Measurements from ENCODE around the gene FRMPD3.
"Not testable (repeated sequence)": the region's sequence is repeated elsewhere in the genome, so short reads cannot be mapped to it uniquely, and the experiment has no call there.

Gene FRMPD3

DNA sequence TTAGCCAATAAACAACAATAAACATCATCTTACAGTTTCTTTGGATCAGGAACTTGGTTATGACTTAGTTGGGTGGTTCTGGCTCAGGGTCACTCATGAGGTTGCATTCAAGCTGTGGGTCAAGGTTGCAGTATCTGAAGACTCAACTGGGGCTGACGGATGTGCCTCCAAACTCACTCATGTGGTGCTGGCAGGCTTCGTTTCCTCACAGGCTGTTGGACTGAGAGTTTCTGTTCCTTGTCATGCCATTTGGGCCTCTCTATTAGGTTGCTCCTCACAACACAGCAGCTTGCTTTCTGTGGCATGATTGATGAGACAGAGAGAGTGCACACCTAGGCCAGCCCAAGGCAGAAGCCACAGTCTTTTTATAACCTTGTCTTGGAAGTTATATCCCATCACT is 20.7 kb downstream of the FRMPD3 start:
- TF ChIP-seq, protein P1, sequence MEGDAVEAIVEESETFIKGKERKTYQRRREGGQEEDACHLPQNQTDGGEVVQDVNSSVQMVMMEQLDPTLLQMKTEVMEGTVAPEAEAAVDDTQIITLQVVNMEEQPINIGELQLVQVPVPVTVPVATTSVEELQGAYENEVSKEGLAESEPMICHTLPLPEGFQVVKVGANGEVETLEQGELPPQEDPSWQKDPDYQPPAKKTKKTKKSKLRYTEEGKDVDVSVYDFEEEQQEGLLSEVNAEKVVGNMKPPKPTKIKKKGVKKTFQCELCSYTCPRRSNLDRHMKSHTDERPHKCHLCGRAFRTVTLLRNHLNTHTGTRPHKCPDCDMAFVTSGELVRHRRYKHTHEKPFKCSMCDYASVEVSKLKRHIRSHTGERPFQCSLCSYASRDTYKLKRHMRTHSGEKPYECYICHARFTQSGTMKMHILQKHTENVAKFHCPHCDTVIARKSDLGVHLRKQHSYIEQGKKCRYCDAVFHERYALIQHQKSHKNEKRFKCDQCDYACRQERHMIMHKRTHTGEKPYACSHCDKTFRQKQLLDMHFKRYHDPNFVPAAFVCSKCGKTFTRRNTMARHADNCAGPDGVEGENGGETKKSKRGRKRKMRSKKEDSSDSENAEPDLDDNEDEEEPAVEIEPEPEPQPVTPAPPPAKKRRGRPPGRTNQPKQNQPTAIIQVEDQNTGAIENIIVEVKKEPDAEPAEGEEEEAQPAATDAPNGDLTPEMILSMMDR (IDR thresholded peaks at IDR 0.05; ENCODE audit: low read depth, low read length, missing control alignments) = no peak
- in situ Hi-C loops (cut with HindIII; ENCODE audit: low sequenced_read_pairs) = no loop called here
- H3K4me3 ChIP-seq (ENCODE audit: low read depth, low read length) = no peak overlapping the region
- no peak for DNase-seq (ENCODE audit: low read depth)

DNA sequence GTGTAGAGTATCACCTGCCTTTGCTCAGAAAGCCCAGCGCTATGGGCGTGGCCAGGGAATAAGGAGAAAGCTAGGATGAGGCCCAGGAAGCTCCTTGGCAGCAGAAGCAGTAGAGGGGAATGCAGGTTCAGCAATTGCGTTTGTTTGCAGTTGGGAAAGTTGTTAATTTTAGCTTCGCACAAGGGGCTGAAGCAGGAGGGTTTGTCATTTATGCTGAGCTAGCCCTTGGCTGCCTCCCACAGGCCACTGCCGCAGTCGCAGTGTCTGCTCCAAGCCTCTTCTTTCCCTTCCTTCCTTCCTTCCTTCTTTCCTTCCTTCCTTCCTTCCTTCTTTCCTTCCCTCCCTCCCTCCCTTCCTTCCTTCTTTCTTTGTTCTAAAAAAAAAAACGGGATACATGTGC is 21.5 kb downstream of the FRMPD3 start:
- DNase-seq (ENCODE audit: low read depth) = no peak
- no peak overlapping the region for H3K4me3 ChIP-seq (ENCODE audit: low read depth, low read length)
- TF ChIP-seq, protein P1 (IDR thresholded peaks at IDR 0.05; ENCODE audit: low read depth, low read length, missing control alignments) = no peak
- in situ Hi-C loops (cut with HindIII; ENCODE audit: low sequenced_read_pairs) = no loop called here

DNA sequence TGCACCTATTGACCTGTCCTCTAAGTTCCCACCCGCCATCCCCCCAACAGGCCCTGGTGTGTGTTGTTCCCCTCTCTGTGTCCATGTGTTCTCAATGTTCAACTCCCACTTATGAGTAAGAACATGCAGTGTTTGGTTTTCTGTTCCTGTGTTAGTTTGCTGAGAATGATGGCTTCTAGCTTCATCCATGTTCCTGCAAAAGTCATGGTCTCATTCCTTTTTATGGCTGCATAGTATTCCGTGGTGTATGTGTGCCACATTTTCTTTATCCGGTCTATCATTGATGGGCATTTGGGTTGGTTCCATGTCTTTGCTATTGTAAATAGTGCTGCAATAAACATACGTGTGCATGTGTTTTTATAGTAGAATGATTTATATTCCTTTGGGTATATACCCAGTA is 22.0 kb downstream of the FRMPD3 start:
- DNase-seq (ENCODE audit: low read depth); in situ Hi-C loops (cut with HindIII; ENCODE audit: low sequenced_read_pairs); H3K4me3 ChIP-seq (ENCODE audit: low read depth, low read length): not testable (repeated sequence)

DNA sequence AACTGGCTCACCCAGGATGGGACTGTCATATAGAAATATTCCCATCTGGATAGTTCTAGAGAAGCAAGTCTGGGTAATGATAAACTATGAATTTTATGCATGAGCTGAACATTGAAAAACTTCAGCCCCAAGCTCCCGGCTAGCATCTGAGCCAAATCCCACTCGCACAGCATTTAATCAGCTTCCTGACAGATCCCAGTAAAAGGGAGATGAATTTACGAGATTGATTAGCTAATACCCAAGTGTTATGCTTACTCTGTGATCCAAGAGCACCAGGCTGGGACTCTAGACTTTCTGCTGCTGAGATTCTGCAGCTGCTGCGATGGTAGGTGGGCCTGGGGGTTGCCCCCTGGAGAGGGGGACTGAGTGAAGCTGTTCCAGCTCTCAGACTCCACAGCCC is 28.0 kb downstream of the FRMPD3 start:
- TF ChIP-seq, protein P1 (IDR thresholded peaks at IDR 0.05; ENCODE audit: low read depth, low read length, missing control alignments) = no peak
- in situ Hi-C loops (cut with HindIII; ENCODE audit: low sequenced_read_pairs) = no loop called here
- no peak for DNase-seq (ENCODE audit: low read depth)
- H3K4me3 ChIP-seq (ENCODE audit: low read depth, low read length) = no peak overlapping the region

DNA sequence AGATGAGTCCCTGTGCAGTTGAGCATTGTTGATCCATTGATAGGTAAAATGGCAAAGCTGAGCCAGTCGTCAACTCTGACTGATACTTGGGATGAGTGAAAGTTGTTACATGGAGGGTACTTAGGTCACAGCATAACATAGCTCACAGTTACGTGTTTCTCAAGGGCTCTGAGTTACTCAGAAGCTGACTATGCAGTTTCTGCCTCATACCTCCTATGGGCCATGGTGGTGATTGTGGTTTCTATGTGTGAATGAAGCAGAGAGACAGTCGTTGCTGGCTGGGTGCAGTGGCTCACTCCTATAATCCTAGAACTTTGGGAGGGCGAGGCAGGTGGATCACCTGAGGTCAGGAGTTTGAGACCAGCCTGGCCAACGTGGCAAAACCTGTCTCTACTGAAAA is 30.8 kb downstream of the FRMPD3 start:
- no peak overlapping the region for H3K4me3 ChIP-seq (ENCODE audit: low read depth, low read length)
- in situ Hi-C loops (cut with HindIII; ENCODE audit: low sequenced_read_pairs) = no loop called here
- DNase-seq (ENCODE audit: low read depth) = no peak
- TF ChIP-seq, protein P1 (IDR thresholded peaks at IDR 0.05; ENCODE audit: low read depth, low read length, missing control alignments) = no peak

DNA sequence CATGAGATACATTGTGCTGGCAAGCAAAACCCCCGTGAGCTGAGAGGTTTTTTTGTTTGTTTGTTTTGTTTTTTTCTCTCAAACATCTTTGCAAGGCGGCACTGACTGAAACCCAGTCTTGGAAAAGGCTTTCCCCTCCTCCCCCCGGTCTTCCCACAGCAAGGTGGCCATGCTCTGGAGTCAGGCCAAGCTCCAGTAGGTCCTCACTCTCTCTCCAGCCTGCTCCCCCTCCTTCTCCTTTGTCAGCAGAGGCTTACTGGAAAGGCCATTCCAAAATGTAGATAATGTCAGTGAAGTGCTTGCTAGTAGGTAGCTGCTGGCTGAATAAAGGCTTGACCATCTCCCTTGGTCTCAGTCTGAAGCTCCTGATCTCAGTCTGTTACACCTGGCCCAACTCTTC is 32.6 kb downstream of the FRMPD3 start:
- no peak overlapping the region for H3K4me3 ChIP-seq (ENCODE audit: low read depth, low read length)
- DNase-seq (ENCODE audit: low read depth) = no peak
- TF ChIP-seq, protein P1 (IDR thresholded peaks at IDR 0.05; ENCODE audit: low read depth, low read length, missing control alignments) = no peak
- in situ Hi-C loops (cut with HindIII; ENCODE audit: low sequenced_read_pairs) = no loop called here

DNA sequence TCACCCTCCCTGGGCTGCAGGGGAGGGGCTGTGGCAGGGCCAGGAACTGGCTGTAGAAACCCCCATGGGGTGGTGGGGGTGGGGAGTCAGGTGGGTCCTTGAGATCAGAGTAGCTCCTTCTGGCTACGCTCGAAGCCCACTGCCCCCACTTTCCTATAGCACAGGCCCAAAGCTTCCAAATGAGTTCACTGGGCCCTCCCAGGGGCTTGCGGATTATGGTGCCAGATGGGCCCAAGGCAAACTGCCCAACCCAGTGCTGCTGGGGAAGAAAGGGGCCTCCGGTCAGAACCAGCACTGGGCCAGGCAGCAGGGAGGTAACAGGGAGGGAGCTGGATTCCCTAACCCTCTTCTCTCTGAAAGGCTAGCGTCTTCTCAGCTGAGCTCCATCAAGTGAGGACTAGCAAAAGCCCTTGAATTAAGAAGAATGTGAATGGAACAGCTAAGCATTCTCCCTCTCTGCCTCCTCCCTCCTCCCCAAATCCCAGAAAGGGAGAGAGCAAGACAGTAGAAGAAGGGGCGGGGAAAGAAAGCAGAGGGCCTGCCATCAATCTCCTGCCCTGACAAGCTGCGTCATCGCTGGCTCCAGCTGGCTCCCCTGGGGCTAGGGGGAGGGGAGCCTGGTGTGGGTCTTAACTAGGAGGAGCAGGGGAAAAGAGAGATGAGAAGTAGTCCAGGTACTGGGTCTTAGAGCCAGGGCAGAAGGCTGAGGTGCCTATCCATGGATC is 34.7 kb downstream of the FRMPD3 start:
- H3K4me3 ChIP-seq (ENCODE audit: low read depth, low read length) = no peak overlapping the region
- TF ChIP-seq, protein P1 (IDR thresholded peaks at IDR 0.05; ENCODE audit: low read depth, low read length, missing control alignments) = no peak
- no peak for DNase-seq (ENCODE audit: low read depth)
- in situ Hi-C loops (cut with HindIII; ENCODE audit: low sequenced_read_pairs) = no loop called here

Data from astrocyte of the cerebellum (primary cell).